Upper lobe of left lung (tissue), 4 donors: ENCODE measurements around the gene ECI1.

Experiments
- EP300 ChIP-seq, 4 donors: sonication (generic); formaldehyde crosslinking; IDR thresholded peaks; one replicate each; pipeline ENCODE4 v1.5.1; 2017; ENCODE audit warnings: antibody characterized with exemption in 4 of 4, control low read depth in 2 of 4
- POLR2A ChIP-seq, 4 donors: fragments of 450-650 bp; IDR thresholded peaks; one replicate each; pipeline ENCODE4 v1.5.1; 2016 to 2017; ENCODE audit warnings: antibody characterized with exemption in 4 of 4, mild to moderate bottlenecking in 2 of 4
- POLR2AphosphoS5 ChIP-seq, 2 donors: sonication (generic); formaldehyde crosslinking; IDR thresholded peaks; one replicate each; pipeline ENCODE4 v1.5.1; 2017; ENCODE audit warnings: antibody characterized with exemption in 2 of 2
- TF ChIP-seq, protein P1 (sequence below), 6 experiments: fragments of 450-650 bp in 4 of 6; fragments of 200-600 bp in 2 of 6; sonication (generic) in 2 of 6; IDR thresholded peaks; one replicate each; pipeline ENCODE4 v1.5.1; 2016 to 2019; ENCODE audit warnings: antibody characterized with exemption in 6 of 6

GRCh38 chr16:2206780-2207433 is 44.5 kb downstream of the ECI1 start:
- TF ChIP-seq POLR2A (IDR thresholded peaks at IDR 0.05) (no peak), POLR2AphosphoS5 (IDR thresholded peaks at IDR 0.05) (no peak), EP300 (IDR thresholded peaks at IDR 0.05) (no peak)
- TF ChIP-seq, protein P1, sequence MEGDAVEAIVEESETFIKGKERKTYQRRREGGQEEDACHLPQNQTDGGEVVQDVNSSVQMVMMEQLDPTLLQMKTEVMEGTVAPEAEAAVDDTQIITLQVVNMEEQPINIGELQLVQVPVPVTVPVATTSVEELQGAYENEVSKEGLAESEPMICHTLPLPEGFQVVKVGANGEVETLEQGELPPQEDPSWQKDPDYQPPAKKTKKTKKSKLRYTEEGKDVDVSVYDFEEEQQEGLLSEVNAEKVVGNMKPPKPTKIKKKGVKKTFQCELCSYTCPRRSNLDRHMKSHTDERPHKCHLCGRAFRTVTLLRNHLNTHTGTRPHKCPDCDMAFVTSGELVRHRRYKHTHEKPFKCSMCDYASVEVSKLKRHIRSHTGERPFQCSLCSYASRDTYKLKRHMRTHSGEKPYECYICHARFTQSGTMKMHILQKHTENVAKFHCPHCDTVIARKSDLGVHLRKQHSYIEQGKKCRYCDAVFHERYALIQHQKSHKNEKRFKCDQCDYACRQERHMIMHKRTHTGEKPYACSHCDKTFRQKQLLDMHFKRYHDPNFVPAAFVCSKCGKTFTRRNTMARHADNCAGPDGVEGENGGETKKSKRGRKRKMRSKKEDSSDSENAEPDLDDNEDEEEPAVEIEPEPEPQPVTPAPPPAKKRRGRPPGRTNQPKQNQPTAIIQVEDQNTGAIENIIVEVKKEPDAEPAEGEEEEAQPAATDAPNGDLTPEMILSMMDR (IDR thresholded peaks at IDR 0.05): no peak
